Brain microvascular endothelial cell (primary cell): ENCODE results near the gene ARFIP2.

Experiments used
- DNase-seq: peaks from one replicate; pipeline ENCODE4 v3.0.0-alpha.2; 2020
- H3K27ac ChIP-seq: fragments of 250-450 bp; sonication (Bioruptor Pico); 2 replicates; pipeline ENCODE4 v1.5.1; 2020; ENCODE audit warnings: mild to moderate bottlenecking, moderate library complexity
- H3K27me3 ChIP-seq: fragments of 250-450 bp; sonication (Bioruptor Pico); replicated peaks from 2 replicates; pipeline ENCODE4 v1.5.1; 2020; ENCODE audit warnings: mild to moderate bottlenecking
- H3K36me3 ChIP-seq: fragments of 250-450 bp; sonication (Bioruptor Pico); replicated peaks from 2 replicates; pipeline ENCODE4 v1.5.1; 2020; ENCODE audit warnings: mild to moderate bottlenecking
- H3K4me3 ChIP-seq: 2 replicates; pipeline ENCODE4 v1.5.1; 2011; ENCODE audit warnings: low read depth, mild to moderate bottlenecking, control low read depth, low read length, moderate library complexity
- CTCF ChIP-seq: IDR thresholded peaks from 2 replicates; pipeline ENCODE4 v1.5.1; 2011; ENCODE audit warnings: low read depth, mild to moderate bottlenecking, moderate library complexity, low read length, control low read depth, inconsistent platforms; ENCODE audit errors: missing control alignments
- in situ Hi-C: cut with HindIII; loops from 2 replicates; pipeline ENCODE4 v1.10.0; 2017; ENCODE audit warnings: low sequenced_read_pairs, low pct_ligation_motif_present

The ARFIP2 gene

DNA sequence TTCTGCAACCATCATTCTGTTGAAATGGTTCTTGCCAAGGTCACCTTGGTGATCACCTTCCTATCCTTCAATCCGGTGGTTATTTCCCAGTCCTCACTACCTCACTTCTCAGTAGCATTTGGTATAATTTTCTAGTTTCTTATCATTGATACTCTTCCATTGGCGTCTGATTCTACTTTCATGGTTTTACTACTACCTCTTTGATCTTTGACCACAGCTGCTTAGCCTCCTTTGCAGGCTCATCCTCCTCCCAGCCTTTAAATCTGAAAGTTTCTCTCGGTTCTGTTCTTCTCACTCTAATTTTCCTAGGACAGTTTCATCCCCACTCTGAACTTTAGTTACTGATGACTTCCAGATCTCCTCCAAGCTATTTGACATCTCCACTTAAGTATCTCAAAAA lies 5.1 kb upstream of the ARFIP2 start:
- no peak for DNase-seq
- in situ Hi-C loops, result no loop called here

DNA sequence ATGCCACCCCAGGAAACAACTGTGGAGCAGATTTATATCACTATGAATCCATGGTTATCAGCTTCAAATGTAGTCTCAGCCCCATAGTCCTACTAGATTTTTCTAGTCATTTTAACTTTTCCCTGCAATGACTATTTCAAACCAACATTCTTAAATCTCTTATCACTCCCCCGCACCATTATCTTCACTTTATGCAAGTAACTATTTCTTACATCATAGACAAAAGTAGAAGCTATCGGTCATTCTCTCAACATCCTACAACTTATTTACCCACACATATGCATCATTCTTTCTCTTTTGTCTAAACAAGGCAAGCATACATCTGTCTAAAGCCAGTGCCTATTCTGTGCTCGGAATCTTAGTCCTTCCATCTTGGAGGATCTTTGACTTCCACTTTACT lies 4.5 kb upstream of the ARFIP2 start:
- in situ Hi-C loops, result no loop called here
- DNase-seq, result no peak
- Histone ChIP-seq H3K27ac (no peak overlapping the region), H3K4me3 (no peak overlapping the region), H3K36me3 (peaks cover 29% of the 10 kb centered on the region), H3K27me3 (no peaks in the 10 kb centered on the region)
- no peak for TF ChIP-seq CTCF

More for the DNA sequence above, 5.1 kb upstream of the ARFIP2 start:
- peaks cover 29% of the 10 kb centered on the region for H3K36me3 ChIP-seq
- no peak for TF ChIP-seq CTCF
- H3K4me3 ChIP-seq, result no peak overlapping the region
- H3K27me3 ChIP-seq, result no peaks in the 10 kb centered on the region
- no peak overlapping the region for H3K27ac ChIP-seq

DNA sequence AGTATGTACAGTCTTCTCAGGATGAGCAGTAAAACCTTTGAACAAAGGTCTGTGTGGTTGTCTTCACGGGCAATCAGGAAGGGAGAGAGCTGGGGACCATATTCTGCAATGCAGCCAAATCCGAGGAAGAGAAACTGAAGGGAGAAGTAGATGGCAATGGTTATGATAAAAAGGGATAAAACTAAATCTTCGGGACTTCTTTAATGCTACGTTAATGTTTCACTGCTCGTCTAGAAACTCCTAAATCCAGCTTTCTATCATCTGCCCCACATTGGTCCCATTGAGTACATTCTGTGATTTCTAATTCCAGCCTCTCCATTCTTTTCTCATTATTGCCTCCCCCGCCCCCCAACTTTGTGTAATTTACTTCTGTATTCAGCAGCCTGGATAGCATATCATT lies 1.9 kb upstream of the ARFIP2 start:
- Histone ChIP-seq H3K4me3 (no peak overlapping the region), H3K27ac (no peak overlapping the region), H3K27me3 (no peaks in the 10 kb centered on the region), H3K36me3 (peaks cover 38% of the 10 kb centered on the region)
- in situ Hi-C loops, result no loop called here
- TF ChIP-seq CTCF, result no peak
- DNase-seq, result no peak

DNA sequence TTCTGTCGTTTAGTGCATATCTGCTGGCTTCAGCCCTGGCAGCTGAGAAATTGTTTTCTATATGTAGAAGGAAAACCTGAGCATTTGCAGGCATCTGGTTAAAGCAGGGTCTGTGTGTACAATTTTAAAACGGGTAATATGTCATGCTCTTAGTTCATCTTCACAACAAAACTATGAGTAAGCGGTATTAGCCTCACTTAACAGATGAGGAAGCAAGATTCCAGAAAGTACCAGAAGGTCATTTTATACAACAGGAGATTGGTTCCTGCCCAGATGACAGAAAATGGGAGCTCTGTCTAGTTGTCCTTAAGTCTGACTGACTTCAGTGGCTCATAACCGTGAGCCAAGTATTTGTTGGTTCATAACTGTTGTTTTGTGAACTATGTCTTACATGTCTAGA lies 1.3 kb upstream of the ARFIP2 start:
- H3K27me3 ChIP-seq, result no peaks in the 10 kb centered on the region
- peak overlapping the region; percentile 91 for H3K27ac ChIP-seq
- peak overlapping the region; percentile 98 for H3K4me3 ChIP-seq
- DNase-seq, result no peak
- no peak for TF ChIP-seq CTCF
- in situ Hi-C loops, result no loop called here
- peaks cover 44% of the 10 kb centered on the region for H3K36me3 ChIP-seq

DNA sequence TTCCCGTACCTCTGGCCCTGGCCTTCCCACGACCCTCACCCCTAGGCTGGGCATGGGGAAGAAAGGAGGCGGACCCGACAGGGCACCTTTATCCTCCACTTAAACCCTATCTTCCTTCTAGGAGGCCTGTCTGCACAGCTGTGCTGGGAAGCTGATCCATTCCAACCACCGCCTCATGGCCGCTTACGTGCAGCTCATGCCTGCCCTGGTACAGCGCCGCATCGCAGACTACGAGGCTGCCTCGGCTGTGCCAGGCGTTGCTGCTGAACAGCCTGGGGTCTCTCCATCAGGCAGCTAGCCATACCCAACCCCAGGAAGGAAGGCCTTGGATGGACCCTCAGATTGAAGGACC lies 769 bp upstream of the ARFIP2 start:
- H3K27ac ChIP-seq, result peak overlapping the region; percentile 91
- DNase-seq, result no peak
- TF ChIP-seq CTCF, result no peak
- in situ Hi-C loops, result no loop called here
- H3K4me3 ChIP-seq, result peak overlapping the region; percentile 98
- H3K27me3 ChIP-seq, result no peaks in the 10 kb centered on the region
- peaks cover 49% of the 10 kb centered on the region for H3K36me3 ChIP-seq

DNA sequence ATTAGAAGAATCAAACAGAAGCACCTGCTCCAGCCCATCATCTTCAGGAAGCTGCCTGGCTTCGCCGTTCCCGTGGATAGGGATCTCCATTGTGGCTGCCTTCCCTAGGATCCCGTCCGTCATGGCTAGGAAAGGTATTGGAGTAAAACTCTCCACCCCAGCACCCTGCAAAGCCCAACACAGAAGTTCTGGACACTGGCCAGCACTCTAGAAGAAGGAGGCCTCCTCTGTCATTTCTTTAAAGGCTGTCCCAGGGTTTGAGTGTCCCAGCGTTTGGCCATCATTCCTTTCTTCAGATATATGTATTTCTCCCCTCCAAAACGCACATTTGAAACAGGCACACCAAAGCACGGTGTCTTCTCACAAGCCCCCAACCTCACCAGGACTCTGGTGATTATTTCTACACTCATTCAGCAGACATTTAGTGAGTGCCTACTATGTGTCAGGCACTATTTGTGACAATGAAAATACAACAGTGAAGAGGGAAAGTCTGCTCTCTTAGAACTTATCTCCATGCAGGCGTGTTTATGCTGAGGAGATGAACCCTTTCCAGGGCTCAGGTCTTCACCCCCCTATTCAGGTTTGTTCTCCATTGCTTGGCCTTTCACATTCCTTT lies 724 bp downstream of the ARFIP2 start:
- DNase-seq, result no peak
- no peak for TF ChIP-seq CTCF
- H3K27ac ChIP-seq, result peak overlapping the region; percentile 91
- H3K4me3 ChIP-seq, result peak overlapping the region; percentile 98
- no peaks in the 10 kb centered on the region for H3K27me3 ChIP-seq
- H3K36me3 ChIP-seq, result peaks cover 52% of the 10 kb centered on the region
- in situ Hi-C loops, result no loop called here
